ENCODE measurements around the gene ANXA6.

The ANXA6 gene

GRCh38 chr5:151139646-151140045 is 17.9 kb downstream of the ANXA6 start:
- no peaks in the 10 kb centered on the region for H3K9me3 ChIP-seq (ENCODE audit: insufficient read depth, low read depth, low read length)
- H3K27me3 ChIP-seq (ENCODE audit: insufficient read depth, low read length), result no peaks in the 10 kb centered on the region
- H3K27ac ChIP-seq (ENCODE audit: low read depth, low read length), result no peak overlapping the region
- WGBS, result 88% methylated on average over 3 of the region's 3 CpGs
- H3K4me3 ChIP-seq (ENCODE audit: low read length), result no peak overlapping the region
- no peak overlapping the region for H3K9ac ChIP-seq (ENCODE audit: low read depth, low read length)
- peaks cover 11% of the 10 kb centered on the region for H3K4me1 ChIP-seq (ENCODE audit: insufficient read depth, low read length)
- H3K36me3 ChIP-seq (ENCODE audit: insufficient read depth, low read length), result peaks cover 54% of the 10 kb centered on the region

- 95% methylated on average over 8 of the region's 8 CpGs for WGBS
- no peaks in the 10 kb centered on the region for H3K27me3 ChIP-seq (ENCODE audit: insufficient read depth, low read length)
- peaks cover 60% of the 10 kb centered on the region for H3K36me3 ChIP-seq (ENCODE audit: insufficient read depth, low read length)
- H3K4me3 ChIP-seq (ENCODE audit: low read length), result no peak overlapping the region
- H3K9me3 ChIP-seq (ENCODE audit: insufficient read depth, low read depth, low read length), result no peaks in the 10 kb centered on the region
- H3K27ac ChIP-seq (ENCODE audit: low read depth, low read length), result no peak overlapping the region
- H3K9ac ChIP-seq (ENCODE audit: low read depth, low read length), result no peak overlapping the region
- H3K4me1 ChIP-seq (ENCODE audit: insufficient read depth, low read length), result peaks cover 11% of the 10 kb centered on the region
These were observed 18.6 kb downstream of the ANXA6 start for GRCh38 chr5:151139015-151139414.

- Histone ChIP-seq H3K9ac (ENCODE audit: low read depth, low read length) (no peak overlapping the region), H3K4me3 (ENCODE audit: low read length) (no peak overlapping the region), H3K36me3 (ENCODE audit: insufficient read depth, low read length) (peaks cover 69% of the 10 kb centered on the region), H3K27me3 (ENCODE audit: insufficient read depth, low read length) (no peaks in the 10 kb centered on the region), H3K4me1 (ENCODE audit: insufficient read depth, low read length) (peaks cover 11% of the 10 kb centered on the region), H3K27ac (ENCODE audit: low read depth, low read length) (no peak overlapping the region), H3K9me3 (ENCODE audit: insufficient read depth, low read depth, low read length) (no peaks in the 10 kb centered on the region)
- 92% methylated on average over 1 of the region's 1 CpG for WGBS
These were observed 19.5 kb downstream of the ANXA6 start for GRCh38 chr5:151138114-151138513.

- H3K27me3 ChIP-seq (ENCODE audit: insufficient read depth, low read length), result no peaks in the 10 kb centered on the region
- no peaks in the 10 kb centered on the region for H3K9me3 ChIP-seq (ENCODE audit: insufficient read depth, low read depth, low read length)
- H3K4me1 ChIP-seq (ENCODE audit: insufficient read depth, low read length), result peaks cover 11% of the 10 kb centered on the region
- 94% methylated on average over 10 of the region's 10 CpGs for WGBS
- no peak overlapping the region for H3K4me3 ChIP-seq (ENCODE audit: low read length)
- H3K36me3 ChIP-seq (ENCODE audit: insufficient read depth, low read length), result peaks cover 78% of the 10 kb centered on the region
- no peak overlapping the region for H3K27ac ChIP-seq (ENCODE audit: low read depth, low read length)
- H3K9ac ChIP-seq (ENCODE audit: low read depth, low read length), result no peak overlapping the region
These were observed 20.3 kb downstream of the ANXA6 start for GRCh38 chr5:151137067-151137825.

- H3K4me3 ChIP-seq (ENCODE audit: low read length), result no peak overlapping the region
- no peaks in the 10 kb centered on the region for H3K9me3 ChIP-seq (ENCODE audit: insufficient read depth, low read depth, low read length)
- no peaks in the 10 kb centered on the region for H3K27me3 ChIP-seq (ENCODE audit: insufficient read depth, low read length)
- peaks cover 98% of the 10 kb centered on the region for H3K36me3 ChIP-seq (ENCODE audit: insufficient read depth, low read length)
- H3K4me1 ChIP-seq (ENCODE audit: insufficient read depth, low read length), result no peaks in the 10 kb centered on the region
- WGBS, result 99% methylated on average over 2 of the region's 3 CpGs
- no peak overlapping the region for H3K9ac ChIP-seq (ENCODE audit: low read depth, low read length)
- H3K27ac ChIP-seq (ENCODE audit: low read depth, low read length), result no peak overlapping the region
These were observed 23.4 kb downstream of the ANXA6 start for GRCh38 chr5:151134228-151134627.

GRCh38 chr5:151132963-151133362 is 24.6 kb downstream of the ANXA6 start:
- 95% methylated on average over 4 of the region's 4 CpGs for WGBS
- Histone ChIP-seq H3K9ac (ENCODE audit: low read depth, low read length) (no peak overlapping the region), H3K27me3 (ENCODE audit: insufficient read depth, low read length) (no peaks in the 10 kb centered on the region), H3K4me1 (ENCODE audit: insufficient read depth, low read length) (no peaks in the 10 kb centered on the region), H3K4me3 (ENCODE audit: low read length) (no peak overlapping the region), H3K36me3 (ENCODE audit: insufficient read depth, low read length) (peaks cover 98% of the 10 kb centered on the region), H3K9me3 (ENCODE audit: insufficient read depth, low read depth, low read length) (no peaks in the 10 kb centered on the region), H3K27ac (ENCODE audit: low read depth, low read length) (no peak overlapping the region)

GRCh38 chr5:151130922-151131891 is 26.4 kb downstream of the ANXA6 start:
- Histone ChIP-seq H3K9me3 (ENCODE audit: insufficient read depth, low read depth, low read length) (no peaks in the 10 kb centered on the region), H3K4me3 (ENCODE audit: low read length) (no peak overlapping the region), H3K9ac (ENCODE audit: low read depth, low read length) (no peak overlapping the region), H3K27ac (ENCODE audit: low read depth, low read length) (no peak overlapping the region), H3K4me1 (ENCODE audit: insufficient read depth, low read length) (no peaks in the 10 kb centered on the region), H3K36me3 (ENCODE audit: insufficient read depth, low read length) (peaks cover 85% of the 10 kb centered on the region), H3K27me3 (ENCODE audit: insufficient read depth, low read length) (no peaks in the 10 kb centered on the region)
- WGBS, result 97% methylated on average over 13 of the region's 13 CpGs

GRCh38 chr5:151130235-151130921 is 27.2 kb downstream of the ANXA6 start:
- 94% methylated on average over 8 of the region's 8 CpGs for WGBS
- no peaks in the 10 kb centered on the region for H3K27me3 ChIP-seq (ENCODE audit: insufficient read depth, low read length)
- H3K4me1 ChIP-seq (ENCODE audit: insufficient read depth, low read length), result no peaks in the 10 kb centered on the region
- H3K4me3 ChIP-seq (ENCODE audit: low read length), result no peak overlapping the region
- H3K27ac ChIP-seq (ENCODE audit: low read depth, low read length), result no peak overlapping the region
- H3K9ac ChIP-seq (ENCODE audit: low read depth, low read length), result no peak overlapping the region
- H3K9me3 ChIP-seq (ENCODE audit: insufficient read depth, low read depth, low read length), result no peaks in the 10 kb centered on the region
- H3K36me3 ChIP-seq (ENCODE audit: insufficient read depth, low read length), result peaks cover 84% of the 10 kb centered on the region

- H3K4me1 ChIP-seq (ENCODE audit: insufficient read depth, low read length), result 0 out of 2 replicates have a peak, but pooled peaks cover 3% of the 10 kb centered on the region
- H3K36me3 ChIP-seq (ENCODE audit: insufficient read depth, low read length), result peaks cover 73% of the 10 kb centered on the region
- no peak overlapping the region for H3K9ac ChIP-seq (ENCODE audit: low read depth, low read length)
- H3K27me3 ChIP-seq (ENCODE audit: insufficient read depth, low read length), result no peaks in the 10 kb centered on the region
- no peaks in the 10 kb centered on the region for H3K9me3 ChIP-seq (ENCODE audit: insufficient read depth, low read depth, low read length)
- H3K27ac ChIP-seq (ENCODE audit: low read depth, low read length), result no peak overlapping the region
- 70% methylated on average over 4 of the region's 4 CpGs for WGBS
- H3K4me3 ChIP-seq (ENCODE audit: low read length), result no peak overlapping the region
These were observed 28.8 kb downstream of the ANXA6 start for GRCh38 chr5:151128817-151129216.

- Histone ChIP-seq H3K9me3 (ENCODE audit: insufficient read depth, low read depth, low read length) (no peaks in the 10 kb centered on the region), H3K27me3 (ENCODE audit: insufficient read depth, low read length) (no peaks in the 10 kb centered on the region), H3K9ac (ENCODE audit: low read depth, low read length) (no peak overlapping the region), H3K36me3 (ENCODE audit: insufficient read depth, low read length) (peaks cover 72% of the 10 kb centered on the region), H3K4me3 (ENCODE audit: low read length) (no peak overlapping the region), H3K27ac (ENCODE audit: low read depth, low read length) (no peak overlapping the region), H3K4me1 (ENCODE audit: insufficient read depth, low read length) (0 out of 2 replicates have a peak, but pooled peaks cover 3% of the 10 kb centered on the region)
- WGBS, result 94% methylated on average over 8 of the region's 8 CpGs
These were observed 29.7 kb downstream of the ANXA6 start for GRCh38 chr5:151127926-151128325.
